CD4-positive, alpha-beta T cell treated with Interleukin-6 for 4 hours (primary cell): Measurements from ENCODE around the gene KLRC4.
"Not testable (repeated sequence)": the region's sequence is repeated elsewhere in the genome, so short reads cannot be mapped to it uniquely, and the experiment has no call there.

Source experiments
- DNase-seq: peaks from one replicate; pipeline ENCODE4 v3.0.0-alpha.2; 2020; ENCODE audit warnings: mixed read lengths

Gene KLRC4, protein sequence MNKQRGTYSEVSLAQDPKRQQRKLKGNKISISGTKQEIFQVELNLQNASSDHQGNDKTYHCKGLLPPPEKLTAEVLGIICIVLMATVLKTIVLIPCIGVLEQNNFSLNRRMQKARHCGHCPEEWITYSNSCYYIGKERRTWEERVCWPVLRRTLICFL

DNA sequence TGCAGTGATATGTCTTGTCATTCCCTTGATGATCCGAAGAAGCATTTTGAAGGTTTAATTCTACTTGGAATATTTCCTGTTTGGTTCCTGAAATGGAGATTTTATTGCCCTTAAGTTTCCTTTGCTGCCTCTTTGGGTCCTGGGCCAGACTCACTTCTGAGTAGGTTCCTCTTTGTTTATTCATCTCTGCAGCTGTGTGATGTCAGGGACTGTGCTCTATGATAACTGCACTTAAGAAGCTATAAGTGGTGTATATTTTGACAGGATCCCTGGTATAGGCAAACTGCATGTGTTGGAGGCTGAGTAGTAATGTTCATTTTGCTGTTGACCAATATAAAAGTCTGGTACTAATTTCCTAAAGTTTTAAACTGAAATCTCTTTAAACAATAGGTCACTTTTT, at the start of gene KLRC4:
TSS of gene KLRC4 (minus strand) at position 366 of the 400 bp plus-strand sequence. CDS start at position 184, 182 bp downstream.
- DNase-seq = no peak

- DNase-seq = no peak
Observed at GRCh38 chr12:10457760-10458159, 48.2 kb upstream of the KLRC4 start.

- DNase-seq = no peak
Observed at GRCh38 chr12:10456856-10457255, 47.3 kb upstream of the KLRC4 start.

- DNase-seq = no peak
Observed at GRCh38 chr12:10455766-10456165, 46.2 kb upstream of the KLRC4 start.

GRCh38 chr12:10454531-10454930, 45.0 kb upstream of the KLRC4 start:
- DNase-seq = no peak

- no peak for DNase-seq
Observed at GRCh38 chr12:10453156-10453555, 43.6 kb upstream of the KLRC4 start, which contains the start of gene KLRC1. Gene KLRC1 (minus strand): TSS chr12:10453377. CDS start chr12:10451156, 2,221 bp downstream.

DNA sequence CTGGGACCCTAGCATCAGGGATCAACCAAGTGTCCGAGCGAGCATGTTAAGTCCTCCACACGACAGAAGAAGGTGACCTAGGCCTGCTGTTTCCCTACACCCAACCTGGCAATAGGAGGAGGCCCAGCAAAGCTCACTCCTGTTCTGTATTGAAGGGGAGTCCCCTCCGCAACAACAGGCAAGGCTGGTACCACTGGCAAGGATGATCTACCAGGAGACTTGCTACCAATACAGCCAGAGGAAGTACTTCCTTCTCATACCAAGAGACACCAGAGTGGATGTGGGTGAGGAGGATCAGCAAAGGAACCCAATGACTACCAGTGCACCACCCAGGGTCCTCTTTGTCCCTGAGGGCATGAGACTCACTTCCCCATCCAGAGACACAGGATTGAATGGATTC, 38.7 kb upstream of the KLRC4 start:
- DNase-seq = no peak

- DNase-seq = not testable (repeated sequence)
Observed at GRCh38 chr12:10446052-10446451, 36.5 kb upstream of the KLRC4 start.

GRCh38 chr12:10441144-10441543, 31.6 kb upstream of the KLRC4 start:
- not testable (repeated sequence) for DNase-seq

- DNase-seq = not testable (repeated sequence)
Observed at GRCh38 chr12:10439608-10440274, 30.2 kb upstream of the KLRC4 start.

DNA sequence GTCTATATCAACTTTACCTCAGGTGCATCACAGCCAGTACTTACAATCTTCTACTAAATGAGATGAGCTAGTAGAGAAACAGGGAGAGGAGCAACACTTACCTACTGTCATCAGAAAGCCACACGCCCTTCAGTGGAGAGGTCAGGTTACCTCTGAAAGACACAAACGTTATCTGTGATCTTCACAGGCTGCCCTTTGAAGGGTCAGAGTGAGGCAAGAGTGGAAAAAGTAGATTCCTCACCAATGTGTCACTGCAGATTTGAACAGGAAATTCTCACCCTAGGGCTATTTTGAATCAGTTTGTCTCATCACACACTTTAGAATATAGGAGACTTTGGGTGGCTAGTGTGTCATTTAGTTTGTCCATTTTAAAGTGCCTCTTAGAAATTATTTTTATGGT, 28.0 kb upstream of the KLRC4 start:
- not testable (repeated sequence) for DNase-seq

- not testable (repeated sequence) for DNase-seq
Observed at GRCh38 chr12:10435816-10436215, 26.3 kb upstream of the KLRC4 start, which contains the start of gene KLRC2. Gene KLRC2 (minus strand): TSS chr12:10436010. CDS start chr12:10435986, 24 bp downstream.

DNA sequence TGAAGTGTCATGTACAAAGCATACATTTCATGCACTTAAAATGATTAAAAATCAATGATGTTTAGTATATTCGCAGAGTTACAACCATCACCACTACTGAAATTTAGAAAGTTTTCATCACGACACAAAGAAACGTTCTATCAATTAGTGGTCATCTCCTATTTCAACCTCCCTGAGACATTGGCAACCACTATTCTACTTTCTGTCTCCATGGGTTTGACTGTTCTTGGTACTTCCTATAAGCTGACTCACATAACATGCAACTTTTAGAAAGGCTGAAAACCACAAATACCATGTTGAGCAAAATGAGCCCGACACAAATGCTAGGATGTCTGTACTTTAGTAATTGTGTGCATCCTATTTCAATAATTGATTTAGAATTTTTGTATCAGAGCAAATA, 21.1 kb upstream of the KLRC4 start:
- not testable (repeated sequence) for DNase-seq

DNA sequence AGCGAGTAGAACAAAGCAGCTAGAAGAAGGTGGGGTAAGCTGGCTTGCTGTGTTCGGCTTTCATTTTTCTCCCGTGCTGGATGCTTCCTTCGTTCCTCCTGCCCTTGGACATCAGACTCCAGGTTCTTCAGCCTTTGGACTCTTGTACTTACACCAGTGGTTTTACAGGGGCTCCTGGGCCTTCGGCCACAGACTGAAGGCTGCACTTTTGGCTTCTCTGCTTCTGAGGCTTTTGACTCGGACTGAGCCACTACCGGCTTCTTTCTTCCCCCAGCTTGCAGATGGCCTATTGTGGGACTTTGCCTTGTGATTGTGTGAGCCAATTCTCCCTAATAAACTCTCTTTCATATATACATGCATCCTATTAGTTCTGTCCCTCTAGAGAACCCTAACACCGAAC, 16.4 kb upstream of the KLRC4 start:
- DNase-seq = not testable (repeated sequence)

- not testable (repeated sequence) for DNase-seq
Observed at GRCh38 chr12:10424260-10424899, 14.8 kb upstream of the KLRC4 start.

DNA sequence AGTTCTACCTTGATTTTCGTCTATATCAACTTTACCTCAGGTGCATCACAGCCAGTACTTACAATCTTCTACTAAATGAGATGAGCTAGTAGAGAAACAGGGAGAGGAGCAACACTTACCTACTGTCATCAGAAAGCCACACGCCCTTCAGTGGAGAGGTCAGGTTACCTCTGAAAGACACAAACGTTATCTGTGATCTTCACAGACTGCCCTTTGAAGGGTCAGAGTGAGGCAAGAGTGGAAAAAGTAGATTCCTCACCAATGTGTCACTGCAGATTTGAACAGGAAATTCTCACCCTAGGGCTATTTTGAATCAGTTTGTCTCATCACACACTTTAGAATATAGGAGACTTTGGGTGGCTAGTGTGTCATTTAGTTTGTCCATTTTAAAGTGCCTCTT, 12.6 kb upstream of the KLRC4 start:
- not testable (repeated sequence) for DNase-seq

DNA sequence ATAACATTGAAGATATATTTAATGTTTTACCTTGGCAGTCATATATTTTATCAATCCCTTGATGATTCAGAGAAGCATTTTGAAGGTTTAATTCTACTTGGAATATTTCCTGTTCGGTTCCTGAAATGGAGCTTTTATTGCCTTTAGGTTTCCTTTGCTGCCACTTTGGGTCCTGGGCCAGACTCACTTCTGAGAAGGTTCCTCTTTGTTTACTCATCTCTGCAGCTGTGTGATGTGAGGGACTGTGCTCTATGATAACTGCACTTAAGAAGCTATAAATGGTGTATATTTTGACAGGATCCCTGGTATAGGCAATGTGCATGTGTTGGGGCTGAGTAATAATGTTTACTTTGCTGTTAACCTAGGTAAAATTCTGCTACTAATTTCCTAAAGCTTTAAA, 10.8 kb upstream of the KLRC4 start, which contains the start of gene KLRC3:
TSS of gene KLRC3 (minus strand) at position 262 of the 400 bp plus-strand sequence. CDS start at position 217, 45 bp downstream.
- not testable (repeated sequence) for DNase-seq

GRCh38 chr12:10408842-10409241, 715 bp downstream of the KLRC4 start:
- no peak for DNase-seq

- no peak for DNase-seq
Observed at GRCh38 chr12:10406725-10407124, 2.8 kb downstream of the KLRC4 start.

- DNase-seq = no peak
Observed at GRCh38 chr12:10405294-10405693, 4.3 kb downstream of the KLRC4 start.

- DNase-seq = no peak
Observed at GRCh38 chr12:10404798-10405197, 4.8 kb downstream of the KLRC4 start.

GRCh38 chr12:10400829-10401228, 8.7 kb downstream of the KLRC4 start:
- no peak for DNase-seq

GRCh38 chr12:10398168-10398567, 11.4 kb downstream of the KLRC4 start:
- no peak for DNase-seq

DNA sequence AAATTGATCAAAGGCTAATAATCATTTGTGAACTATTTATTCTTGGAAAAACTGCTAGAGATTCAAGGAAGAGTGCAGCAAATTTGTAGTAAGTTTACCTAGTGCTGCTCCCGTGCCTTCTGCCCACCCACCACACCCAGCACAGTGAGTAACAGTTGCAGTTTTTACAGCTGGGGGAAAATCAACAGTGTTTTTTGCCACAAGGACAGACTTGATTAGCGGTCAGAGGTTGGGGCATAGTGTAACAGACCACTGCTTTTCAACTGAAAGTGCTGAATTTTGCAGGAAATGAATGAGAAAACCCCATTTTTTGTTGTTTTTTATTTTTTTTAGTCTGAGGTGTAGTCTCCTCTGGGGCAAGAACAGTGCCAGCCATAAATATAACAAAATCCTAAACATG, 12.3 kb downstream of the KLRC4 start:
- DNase-seq = no peak
